GM21381 (cell line): Measurements from ENCODE around the gene MAD2L1BP.
A peak's percentile ranks its signal among the peaks of the same experiment; 100 is the strongest.
"Not testable (repeated sequence)": the region's sequence is repeated elsewhere in the genome, so short reads cannot be mapped to it uniquely, and the experiment has no call there.

Experiments
- ATAC-seq: cut with Tn5 transposase; IDR thresholded peaks from one replicate; pipeline ENCODE4 v1.9.1; 2021; ENCODE audit warnings: mild to moderate bottlenecking, moderate library complexity; ENCODE audit not compliant: unreplicated experiment

MAD2L1BP gene

DNA sequence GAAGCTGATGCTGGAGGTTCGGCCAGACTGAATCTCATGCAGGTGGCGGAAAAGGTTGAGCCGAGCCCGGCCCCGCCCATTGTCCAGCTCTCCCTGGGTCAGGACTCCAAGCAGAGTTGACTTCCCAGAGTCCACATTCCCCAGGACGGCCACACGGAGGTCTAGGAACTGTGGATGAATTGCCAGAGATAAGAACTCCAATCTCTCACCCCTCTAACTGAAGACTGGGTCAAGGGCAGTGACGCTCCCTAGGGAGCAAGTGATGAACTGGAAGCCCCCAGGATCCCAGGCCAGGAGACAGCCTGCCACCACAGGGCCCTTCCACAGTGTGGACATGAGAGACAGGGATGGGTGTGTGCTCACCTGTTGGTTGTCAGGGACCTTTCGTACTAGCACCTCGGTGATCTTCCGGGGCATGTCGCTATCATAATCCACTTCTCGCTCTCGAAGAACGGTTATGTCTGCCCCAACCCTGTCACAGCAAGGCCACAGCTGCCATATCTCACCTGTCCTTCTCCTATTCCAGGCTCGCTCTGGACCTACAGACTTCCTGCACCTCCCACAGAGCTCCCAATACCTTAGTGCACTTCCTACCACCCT, 10.1 kb upstream of the MAD2L1BP start:
- no peak for ATAC-seq

- no peak for ATAC-seq
Observed at GRCh38 chr6:43627008-43627825, 8.4 kb upstream of the MAD2L1BP start.

DNA sequence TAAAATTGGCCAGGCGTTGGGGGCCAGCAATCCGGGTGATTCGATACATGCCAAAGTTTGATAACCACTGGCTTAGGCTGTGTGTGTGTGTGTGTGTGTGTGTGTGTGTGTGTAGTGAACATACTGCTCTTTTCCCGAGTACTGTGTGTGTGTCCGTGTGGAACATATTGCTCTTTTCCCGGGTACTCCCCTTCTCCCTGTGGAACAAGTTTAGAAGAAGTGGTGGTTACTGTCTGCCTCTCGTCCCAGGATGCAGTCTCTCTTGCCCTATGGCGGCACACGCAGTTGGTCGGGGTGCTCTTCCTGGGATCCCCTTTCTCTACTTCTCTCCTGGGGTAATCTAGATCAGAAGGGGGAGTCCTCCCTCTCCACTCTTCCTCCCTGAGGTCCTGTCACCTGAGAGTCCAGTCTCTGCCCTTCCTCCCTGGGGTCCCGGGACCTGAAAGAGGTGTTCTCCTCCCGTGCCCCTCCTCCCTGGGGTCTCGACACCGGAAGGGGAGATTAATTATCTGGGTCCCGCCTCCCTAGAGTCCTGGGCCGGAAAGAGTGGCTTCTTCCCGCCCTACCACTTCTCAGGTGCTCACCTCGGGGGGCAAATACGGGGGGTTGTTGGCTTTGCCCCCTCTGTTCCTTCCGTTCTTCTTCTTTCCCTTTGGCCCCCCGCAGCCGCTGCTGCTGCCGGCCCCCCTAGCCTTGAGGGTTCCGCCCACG, 7.1 kb upstream of the MAD2L1BP start:
- ATAC-seq: no peak

DNA sequence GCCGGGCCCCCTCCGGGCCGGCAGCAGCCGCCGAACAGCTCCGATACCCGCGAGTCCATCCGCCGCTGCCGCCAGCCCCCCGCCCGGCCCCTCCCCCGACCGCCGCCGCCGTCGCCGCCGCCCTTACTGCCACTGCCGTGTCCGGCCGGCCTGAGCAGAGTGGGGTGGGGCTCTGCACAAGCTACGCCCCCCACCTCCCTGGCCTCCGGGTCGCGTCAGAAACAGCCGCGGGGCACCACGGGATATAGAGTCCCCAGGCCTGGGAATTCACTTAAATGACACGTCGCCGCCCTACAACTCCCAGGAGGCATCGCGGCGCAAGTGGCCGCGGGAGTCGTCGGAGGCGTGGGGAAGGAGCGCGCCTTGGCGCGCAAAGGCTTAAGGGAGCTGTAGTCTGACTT, 6.5 kb upstream of the MAD2L1BP start, which contains the start of gene GTPBP2:
GTPBP2 (minus strand) TSS at position 161 of the 401 bp plus-strand sequence; CDS start at position 59, 102 bp downstream.
- ATAC-seq: peak; percentile 78

DNA sequence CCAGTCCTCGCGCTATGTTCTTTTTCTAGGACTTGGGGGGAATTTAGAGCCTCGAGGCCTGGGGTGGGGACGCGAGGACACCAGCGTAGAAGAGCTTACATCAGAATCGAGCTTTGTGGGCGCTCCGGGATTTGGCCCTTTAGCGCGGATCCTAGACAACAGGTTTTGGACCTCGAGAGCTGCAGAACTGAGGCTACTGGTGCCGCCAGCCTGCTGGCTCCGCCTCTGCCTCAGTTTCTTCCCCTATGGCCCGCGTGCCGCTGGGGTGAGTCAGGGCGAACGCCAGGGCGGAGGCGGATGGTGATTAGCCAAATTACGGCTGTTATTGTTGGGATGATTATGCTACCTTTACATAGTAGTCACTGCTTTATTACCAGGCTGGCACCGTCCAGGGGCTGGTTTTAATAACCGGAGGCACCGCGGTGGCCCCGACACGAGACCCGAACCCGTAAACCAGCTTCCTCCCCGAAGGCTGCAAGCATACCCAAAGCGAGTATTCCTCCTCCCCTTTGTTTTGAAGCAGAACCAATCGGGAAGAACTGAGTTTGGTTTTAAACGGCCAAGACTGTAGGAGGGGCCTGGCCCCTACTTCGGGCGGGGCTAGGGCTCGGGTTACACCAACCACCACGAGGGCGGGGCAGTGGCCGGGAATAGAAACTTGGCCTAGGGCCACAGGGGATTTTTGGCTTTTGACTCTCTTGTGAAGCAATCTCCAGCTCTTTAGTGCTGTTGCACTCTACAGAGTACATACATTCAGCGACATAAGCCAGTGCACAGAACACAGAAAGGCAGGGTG, 5.9 kb upstream of the MAD2L1BP start:
- peak; percentile 65 for ATAC-seq

DNA sequence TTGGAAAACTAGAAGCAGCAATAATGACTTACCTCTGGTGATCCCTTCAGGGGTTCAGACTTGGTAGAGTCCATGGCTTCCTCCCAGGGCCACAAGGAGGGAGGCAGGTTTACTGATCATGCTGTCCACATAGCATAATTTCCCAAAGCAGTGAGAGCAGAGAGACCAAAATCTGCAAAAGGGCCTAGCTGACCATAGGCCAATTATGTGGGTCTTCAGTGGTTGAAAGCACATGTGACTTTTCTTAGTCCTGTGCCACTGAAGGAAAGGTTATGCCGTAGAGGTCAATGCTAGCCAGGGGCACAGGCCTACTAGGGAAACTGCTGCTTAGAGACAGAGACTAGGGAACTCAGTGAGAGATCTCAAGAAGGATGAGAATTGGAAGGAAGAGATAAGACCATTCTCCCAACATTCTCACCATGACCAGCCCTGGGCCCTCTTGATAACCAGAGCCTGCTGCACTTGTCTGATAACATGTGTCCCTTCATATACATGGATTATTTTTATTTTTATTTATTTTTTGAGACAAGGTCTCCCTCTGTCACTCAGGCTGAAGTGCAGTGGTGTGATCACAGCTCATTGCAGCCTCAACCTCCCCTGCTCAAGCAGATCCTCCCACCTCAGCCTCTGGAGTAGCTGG, 4.5 kb upstream of the MAD2L1BP start:
- ATAC-seq: no peak

GRCh38 chr6:43633002-43633401, 2.6 kb upstream of the MAD2L1BP start:
- not testable (repeated sequence) for ATAC-seq

DNA sequence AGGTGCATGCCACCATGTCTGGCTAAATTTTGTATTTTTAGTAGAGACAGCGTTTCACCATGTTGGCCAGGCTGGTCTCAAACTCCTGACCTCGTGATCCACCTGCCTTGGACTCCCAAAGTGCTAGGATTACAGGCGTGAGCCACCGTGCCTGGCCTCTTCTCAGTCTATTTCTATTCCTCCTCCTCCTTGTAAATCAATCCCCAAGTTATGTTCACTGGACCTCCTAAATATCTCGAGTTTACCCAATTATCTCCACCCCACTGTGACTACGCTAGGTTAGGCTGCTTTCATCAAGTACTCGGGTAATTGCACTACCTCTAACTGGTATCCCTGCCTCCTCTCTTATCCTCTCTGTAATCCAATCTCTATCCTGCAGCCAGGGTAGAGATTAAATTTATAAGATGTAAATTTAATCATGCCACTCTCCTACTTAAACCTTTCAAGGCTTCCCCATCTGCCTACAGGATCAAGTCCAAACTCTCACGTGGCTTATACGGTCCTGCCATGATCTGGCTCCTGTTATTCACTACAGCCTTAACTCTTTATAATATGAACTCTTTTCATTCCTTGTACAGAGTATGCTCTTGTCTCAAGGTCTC, 837 bp upstream of the MAD2L1BP start:
- no peak for ATAC-seq

- ATAC-seq: peak; percentile 19
Observed at GRCh38 chr6:43636308-43636659, 644 bp downstream of the MAD2L1BP start.

GRCh38 chr6:43639984-43640800, 4.6 kb downstream of the MAD2L1BP start:
- no peak for ATAC-seq

DNA sequence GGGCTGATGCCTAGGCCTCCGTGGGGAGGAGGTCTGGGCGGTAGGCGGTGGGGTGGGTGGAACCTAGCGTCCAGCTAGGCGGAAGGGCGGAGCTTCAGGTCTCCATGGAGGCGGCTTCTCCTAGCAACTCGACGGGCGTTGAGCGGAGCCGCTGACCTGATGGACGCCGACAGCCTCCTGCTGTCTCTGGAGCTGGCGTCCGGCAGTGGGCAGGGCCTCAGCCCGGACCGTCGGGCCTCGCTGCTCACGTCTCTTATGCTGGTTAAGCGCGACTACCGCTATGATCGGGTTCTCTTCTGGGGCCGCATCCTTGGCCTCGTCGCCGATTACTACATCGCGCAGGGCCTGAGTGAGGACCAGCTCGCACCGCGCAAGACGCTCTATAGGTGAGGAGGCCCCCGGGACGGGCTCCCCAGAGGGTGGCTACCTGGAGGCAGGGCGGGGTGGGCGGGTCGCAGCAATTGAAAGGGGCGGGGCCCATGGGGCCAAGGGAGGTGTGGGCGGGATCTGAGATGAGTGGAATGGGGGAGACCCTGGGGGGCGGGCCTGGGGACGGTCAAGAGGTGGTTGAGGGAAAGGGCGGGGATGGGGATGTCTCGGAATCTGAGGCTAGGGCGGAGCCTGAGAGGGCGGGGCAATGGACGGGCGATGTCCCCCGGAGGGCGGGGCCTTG, 9.4 kb downstream of the MAD2L1BP start, which contains the start of gene RSPH9:
RSPH9 (plus strand) TSS at position 97 of the 673 bp plus-strand sequence; CDS start at position 160, 63 bp downstream.
- ATAC-seq: no peak

DNA sequence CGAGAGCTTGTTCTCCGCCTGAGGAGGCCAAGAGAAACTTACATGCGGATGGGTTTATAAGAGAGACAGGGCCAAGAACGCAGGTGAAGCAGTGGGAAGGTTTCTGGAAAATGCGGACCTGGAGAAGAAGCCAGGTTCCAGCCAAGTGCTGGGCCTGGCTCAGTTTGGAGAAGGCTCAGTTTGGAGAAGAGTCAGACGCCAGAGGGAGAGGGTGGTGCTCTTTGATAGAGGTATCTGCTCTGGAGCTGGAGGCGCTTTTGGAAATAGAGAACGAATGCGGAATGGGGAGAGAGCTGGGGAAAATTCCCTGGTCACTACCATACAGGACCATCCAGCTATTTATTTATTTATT, 9.9 kb downstream of the MAD2L1BP start:
- ATAC-seq: no peak

DNA sequence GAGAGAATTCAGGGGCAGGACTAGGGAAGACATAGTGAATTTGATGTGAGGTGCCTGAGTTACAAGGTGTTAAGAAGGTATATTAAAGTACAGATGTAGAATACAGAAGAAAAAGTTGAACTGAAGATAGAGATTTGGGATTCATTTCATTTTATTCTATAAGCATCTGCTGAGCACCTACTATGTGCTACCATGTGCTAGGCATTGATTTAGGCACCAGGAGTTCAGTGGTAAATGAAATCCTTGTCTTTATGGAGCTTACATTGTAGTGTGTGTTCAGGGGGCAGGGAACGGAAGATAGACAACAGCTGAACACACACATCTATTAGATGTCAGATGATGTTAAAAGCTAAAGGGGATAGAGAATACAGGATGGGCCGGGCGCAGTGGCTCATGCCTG, 12.0 kb downstream of the MAD2L1BP start:
- ATAC-seq: no peak

DNA sequence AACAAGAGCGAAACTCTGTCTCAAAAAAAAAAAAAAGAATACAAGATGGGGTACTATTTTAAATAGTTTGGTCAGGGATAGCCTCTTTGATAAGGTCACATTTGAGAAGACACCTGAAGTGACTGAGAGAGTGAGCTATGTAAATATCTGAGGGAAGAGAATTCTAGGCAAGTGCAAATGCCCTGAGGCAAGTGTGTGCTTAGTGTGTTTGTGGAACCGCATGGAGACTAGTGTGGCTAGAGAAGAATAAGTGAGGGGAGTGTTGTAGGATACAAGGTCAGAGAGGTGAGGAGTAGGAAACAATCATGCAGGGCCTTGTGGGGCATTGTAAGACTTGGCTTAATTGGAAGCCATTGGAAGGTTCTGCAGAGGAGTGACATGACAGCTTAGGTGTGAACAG, 12.6 kb downstream of the MAD2L1BP start:
- ATAC-seq: no peak

DNA sequence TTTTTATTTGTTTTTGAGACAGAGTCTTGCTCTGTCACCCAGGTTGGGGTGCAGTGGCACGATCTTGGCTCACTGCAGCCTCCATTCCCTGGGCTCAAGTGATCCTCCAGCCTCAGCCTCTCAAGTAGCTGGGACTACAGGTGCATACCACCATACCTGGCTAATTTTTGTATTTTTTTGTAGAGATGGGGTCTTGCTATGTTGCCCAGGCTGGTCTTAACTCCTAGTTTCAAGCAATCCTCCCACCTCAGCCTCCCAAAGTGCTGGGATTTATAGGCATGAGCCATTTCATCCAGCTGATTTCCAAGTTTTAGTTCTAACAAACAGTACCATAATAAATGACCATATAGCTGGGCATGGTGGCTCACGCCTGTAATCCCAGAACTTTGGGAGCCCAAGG, 17.2 kb downstream of the MAD2L1BP start:
- not testable (repeated sequence) for ATAC-seq

- ATAC-seq: no peak
Observed at GRCh38 chr6:43657221-43657802, 21.7 kb downstream of the MAD2L1BP start.

- no peak for ATAC-seq
Observed at GRCh38 chr6:43658161-43658560, 22.5 kb downstream of the MAD2L1BP start.

DNA sequence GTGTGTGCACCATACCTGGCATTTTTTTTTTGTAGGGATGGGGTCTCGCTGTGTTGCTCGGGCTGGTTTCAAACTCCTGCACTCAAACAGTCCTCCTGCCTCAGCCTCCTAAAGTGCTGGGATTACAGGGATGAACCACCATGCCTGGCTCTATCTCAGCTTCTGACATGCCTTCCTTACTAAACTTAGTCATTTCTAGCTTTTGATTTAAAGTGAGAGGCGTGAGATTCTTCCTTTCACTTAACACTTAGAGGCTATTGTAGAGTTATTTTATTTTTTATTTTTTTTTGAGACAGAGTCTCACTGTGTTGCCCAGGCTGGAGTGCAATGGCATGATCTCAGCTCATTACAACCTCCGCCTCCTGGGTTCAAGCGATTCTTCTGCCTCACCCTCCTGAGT, 27.3 kb downstream of the MAD2L1BP start:
- ATAC-seq: not testable (repeated sequence)
